NT2/D1 (cell line): Measurements from ENCODE around the gene GLIS1.

Experiments
- YY1 ChIP-seq: IDR thresholded peaks from 2 replicates; pipeline ENCODE4 v1.6.1; 2011; ENCODE audit not compliant: insufficient read length, insufficient read depth
- ZNF274 ChIP-seq: IDR thresholded peaks from 2 replicates; pipeline ENCODE4 v1.6.1; 2011; ENCODE audit warnings: mild to moderate bottlenecking, low read depth, low read length

DNA sequence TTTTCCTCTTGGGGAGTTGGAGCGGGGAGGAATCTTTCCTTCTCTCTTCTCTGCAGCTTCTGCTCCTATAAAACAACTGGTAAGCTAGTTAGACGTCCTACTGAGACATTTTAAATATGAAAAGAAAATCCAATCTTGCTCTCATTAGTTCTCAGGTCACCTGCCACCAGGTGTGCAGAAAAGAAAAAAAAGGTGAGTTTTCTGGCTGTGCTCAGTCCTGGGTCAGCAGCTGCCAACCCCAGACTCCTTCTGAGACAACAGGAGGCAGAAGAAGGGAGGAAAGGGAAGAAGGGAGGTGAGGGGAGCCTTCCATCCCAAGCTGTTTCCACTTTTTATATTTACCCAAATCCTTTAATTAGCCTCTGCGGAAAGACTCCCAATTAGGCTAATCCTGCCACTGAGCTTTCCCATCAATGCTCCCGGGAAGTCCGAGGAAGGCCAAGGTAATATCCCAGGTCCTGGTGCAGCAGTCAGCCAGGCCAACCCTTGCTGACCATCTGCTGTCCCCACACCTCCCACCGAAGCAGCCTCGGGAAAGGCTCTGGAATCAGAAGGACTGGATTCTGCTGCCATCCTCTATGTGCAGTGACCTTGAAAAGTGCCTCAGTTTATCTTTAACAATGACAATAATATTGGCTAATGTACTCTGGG is 33.4 kb downstream of the GLIS1 start:
- TF ChIP-seq YY1: no peak
- TF ChIP-seq ZNF274: no peak
